Measurements from ENCODE around the gene PCSK2. TPM values are rescaled to one million over a fixed set of nuclear protein-coding genes. Genes with fewer than 3 reads are reported as not detected.

Gene PCSK2
- total and polyA plus RNA-seq, 8 donors: 5.4 to 51.0 (median 9.3) TPM

GRCh38 chr20:17479063-17479657 lies 252.3 kb downstream of the PCSK2 start:
- Histone ChIP-seq H3K9me3 (no peaks in the 10 kb centered on the region), H3K36me3 (no peaks in the 10 kb centered on the region), H3K27me3 (no peaks in the 10 kb centered on the region), H3K27ac (no peak overlapping the region), H3K4me3 (no peak overlapping the region), H3K4me1 (no peaks in the 10 kb centered on the region)
- no peak for TF ChIP-seq CTCF (IDR thresholded peaks at IDR 0.05)
- DNase-seq: no peak
- WGBS, 2 donors: 90 to 95% methylated on average over 23 of the region's 23 CpGs
- intact Hi-C loops (cut with DNase I): no loop called here
- ATAC-seq: no peak
- FAIRE-seq: no peak

GRCh38 chr20:17480696-17481095 lies 253.9 kb downstream of the PCSK2 start:
- no peak for FAIRE-seq
- TF ChIP-seq CTCF (IDR thresholded peaks at IDR 0.05): no peak
- WGBS, 2 donors: 68 to 83% methylated on average over 11 of the region's 11 CpGs
- Histone ChIP-seq H3K4me3 (no peak overlapping the region), H3K36me3 (no peaks in the 10 kb centered on the region), H3K9me3 (no peaks in the 10 kb centered on the region), H3K4me1 (no peaks in the 10 kb centered on the region), H3K27me3 (no peaks in the 10 kb centered on the region), H3K27ac (no peak overlapping the region)
- intact Hi-C loops (cut with DNase I): no loop called here
- DNase-seq: no peak
- no peak for ATAC-seq

GRCh38 chr20:17481661-17482060 lies 254.8 kb downstream of the PCSK2 start:
- no peaks in the 10 kb centered on the region for H3K9me3 ChIP-seq
- no peak overlapping the region for H3K4me3 ChIP-seq
- ATAC-seq: no peak
- no peaks in the 10 kb centered on the region for H3K4me1 ChIP-seq
- intact Hi-C loops (cut with DNase I): no loop called here
- DNase-seq: no peak
- no peak for FAIRE-seq
- 80 to 82% methylated on average over 16 of the region's 16 CpGs for WGBS, 2 donors
- H3K36me3 ChIP-seq: no peaks in the 10 kb centered on the region
- no peaks in the 10 kb centered on the region for H3K27me3 ChIP-seq
- H3K27ac ChIP-seq: no peak overlapping the region
- no peak for TF ChIP-seq CTCF (IDR thresholded peaks at IDR 0.05)

- DNase-seq (no peak), ATAC-seq (no peak), FAIRE-seq (no peak)
- Histone ChIP-seq H3K36me3 (no peaks in the 10 kb centered on the region), H3K9me3 (no peaks in the 10 kb centered on the region), H3K4me3 (no peak overlapping the region), H3K4me1 (no peaks in the 10 kb centered on the region), H3K27ac (no peak overlapping the region), H3K27me3 (no peaks in the 10 kb centered on the region)
- WGBS, 2 donors: 78% methylated on average over 5 of the region's 5 CpGs
- intact Hi-C loops (cut with DNase I): no loop called here
- TF ChIP-seq CTCF (IDR thresholded peaks at IDR 0.05): no peak
Measured at GRCh38 chr20:17482536-17482935, 255.7 kb downstream of the PCSK2 start.

- H3K4me3 ChIP-seq: no peak overlapping the region
- H3K27ac ChIP-seq: no peak overlapping the region
- 88 to 89% methylated on average over 2 of the region's 2 CpGs for WGBS, 2 donors
- no peak for TF ChIP-seq CTCF (IDR thresholded peaks at IDR 0.05)
- FAIRE-seq (no peak), DNase-seq (no peak), ATAC-seq (no peak)
- no peaks in the 10 kb centered on the region for H3K4me1 ChIP-seq
- H3K36me3 ChIP-seq: no peaks in the 10 kb centered on the region
- no peaks in the 10 kb centered on the region for H3K27me3 ChIP-seq
- no peaks in the 10 kb centered on the region for H3K9me3 ChIP-seq
- intact Hi-C loops (cut with DNase I): no loop called here
Measured at GRCh38 chr20:17485017-17485416, 258.2 kb downstream of the PCSK2 start.
